GM12865 (cell line): ENCODE data around the gene BBS12.

Experiments
- DNase-seq: peaks from one replicate; pipeline ENCODE4 v3.0.0; 2010; ENCODE audit warnings: low read depth
- H3K4me3 ChIP-seq: 2 replicates; pipeline ENCODE4 v1.5.1; 2011; ENCODE audit warnings: mild to moderate bottlenecking, low read depth, low read length, control low read depth
- TF ChIP-seq, protein P1 (sequence below): IDR thresholded peaks from 2 replicates; pipeline ENCODE4 v1.5.1; 2011; ENCODE audit warnings: low read length, control low read depth, low read depth, inconsistent platforms; ENCODE audit not compliant: insufficient read depth; ENCODE audit errors: missing control alignments

Gene BBS12

DNA sequence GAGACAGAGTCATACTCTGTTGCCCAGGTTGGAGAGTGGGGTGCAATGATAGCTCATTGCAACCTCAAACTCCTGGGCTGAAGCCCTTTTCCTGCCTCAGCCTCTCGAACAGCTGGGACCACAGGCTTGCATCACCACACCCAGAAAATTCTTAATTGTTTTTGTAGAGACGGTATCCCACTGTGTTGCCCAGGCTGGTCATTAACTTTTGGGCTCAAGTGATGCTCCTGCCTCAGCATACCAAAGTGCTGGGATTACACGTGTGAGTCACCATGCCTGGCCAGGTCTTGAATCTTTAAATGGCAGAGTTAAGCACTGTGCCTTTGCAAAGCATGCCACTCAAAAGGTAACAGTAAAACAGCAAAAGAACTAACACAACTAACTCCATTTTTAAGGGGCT lies 28.6 kb upstream of the BBS12 start:
- H3K4me3 ChIP-seq: no peak overlapping the region
- DNase-seq: no peak
- TF ChIP-seq, protein P1, sequence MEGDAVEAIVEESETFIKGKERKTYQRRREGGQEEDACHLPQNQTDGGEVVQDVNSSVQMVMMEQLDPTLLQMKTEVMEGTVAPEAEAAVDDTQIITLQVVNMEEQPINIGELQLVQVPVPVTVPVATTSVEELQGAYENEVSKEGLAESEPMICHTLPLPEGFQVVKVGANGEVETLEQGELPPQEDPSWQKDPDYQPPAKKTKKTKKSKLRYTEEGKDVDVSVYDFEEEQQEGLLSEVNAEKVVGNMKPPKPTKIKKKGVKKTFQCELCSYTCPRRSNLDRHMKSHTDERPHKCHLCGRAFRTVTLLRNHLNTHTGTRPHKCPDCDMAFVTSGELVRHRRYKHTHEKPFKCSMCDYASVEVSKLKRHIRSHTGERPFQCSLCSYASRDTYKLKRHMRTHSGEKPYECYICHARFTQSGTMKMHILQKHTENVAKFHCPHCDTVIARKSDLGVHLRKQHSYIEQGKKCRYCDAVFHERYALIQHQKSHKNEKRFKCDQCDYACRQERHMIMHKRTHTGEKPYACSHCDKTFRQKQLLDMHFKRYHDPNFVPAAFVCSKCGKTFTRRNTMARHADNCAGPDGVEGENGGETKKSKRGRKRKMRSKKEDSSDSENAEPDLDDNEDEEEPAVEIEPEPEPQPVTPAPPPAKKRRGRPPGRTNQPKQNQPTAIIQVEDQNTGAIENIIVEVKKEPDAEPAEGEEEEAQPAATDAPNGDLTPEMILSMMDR: no peak

DNA sequence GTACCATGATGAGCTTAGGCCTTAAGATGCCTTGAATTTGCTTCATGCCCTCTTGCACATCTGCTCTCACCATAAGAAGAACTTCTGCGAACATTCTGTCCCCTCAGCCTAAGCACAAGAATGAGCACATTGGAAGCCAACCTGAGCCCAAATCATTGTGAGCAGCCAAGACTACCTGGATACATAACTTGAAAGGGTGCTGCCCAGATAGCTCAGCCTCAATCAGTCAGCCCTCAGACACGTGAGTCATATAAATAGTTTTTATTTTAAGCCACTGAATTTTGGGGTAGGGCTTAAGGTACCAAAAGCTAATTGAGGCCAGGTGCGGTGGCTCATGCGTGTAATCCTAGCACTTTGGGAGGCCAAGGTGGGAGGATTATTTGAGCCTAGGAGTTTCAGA lies 27.5 kb upstream of the BBS12 start:
- TF ChIP-seq, protein P1: no peak

DNA sequence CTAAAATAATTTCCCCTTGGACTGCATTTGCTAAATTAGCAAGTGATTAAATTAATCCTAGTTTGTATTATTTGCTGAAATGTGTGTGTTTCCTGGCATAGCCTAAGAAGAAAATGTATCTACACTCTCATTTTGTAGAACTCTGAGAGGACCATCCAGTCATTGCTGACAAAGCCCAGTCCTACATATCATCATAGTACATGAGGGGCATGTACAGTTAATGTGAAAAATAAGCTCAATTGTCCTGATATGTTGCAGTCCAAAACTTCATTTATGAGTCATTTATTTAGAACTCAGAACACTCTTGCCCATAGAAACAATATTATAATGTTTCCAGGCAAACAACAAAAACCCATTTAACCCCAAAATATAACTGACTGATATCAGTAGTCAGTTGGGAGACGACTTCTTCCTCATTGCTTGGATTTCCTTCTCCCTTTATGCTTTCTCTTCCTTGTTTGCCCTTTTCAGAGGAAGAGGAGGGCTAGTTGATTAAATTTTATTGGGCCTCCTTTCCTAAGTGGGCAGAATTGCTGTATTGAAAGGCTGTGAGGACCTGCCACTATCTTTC lies 26.9 kb upstream of the BBS12 start:
- TF ChIP-seq, protein P1: no peak
- H3K4me3 ChIP-seq: no peak overlapping the region
- DNase-seq: no peak

More for the DNA sequence above, 27.5 kb upstream of the BBS12 start:
- no peak overlapping the region for H3K4me3 ChIP-seq
- DNase-seq: no peak

DNA sequence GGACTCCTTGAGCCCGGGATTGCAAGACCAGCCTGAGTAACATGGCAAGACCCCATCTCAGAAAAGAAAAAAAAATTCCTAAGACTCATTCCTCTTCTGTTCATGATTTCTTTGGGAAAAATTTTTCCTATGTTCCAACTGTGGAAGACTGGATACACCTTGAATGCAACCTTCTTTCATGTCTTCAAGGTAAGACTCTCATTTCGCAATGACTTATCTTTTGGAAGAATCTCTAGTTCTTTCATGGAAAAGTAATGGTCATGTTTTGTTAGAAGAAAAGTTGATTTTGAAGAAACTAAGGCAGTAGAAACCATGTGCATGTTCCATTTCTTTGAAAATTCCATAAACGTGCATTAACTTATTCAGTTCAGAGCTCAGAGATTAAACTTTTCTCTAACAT lies 26.0 kb upstream of the BBS12 start:
- no peak for DNase-seq
- no peak overlapping the region for H3K4me3 ChIP-seq

DNA sequence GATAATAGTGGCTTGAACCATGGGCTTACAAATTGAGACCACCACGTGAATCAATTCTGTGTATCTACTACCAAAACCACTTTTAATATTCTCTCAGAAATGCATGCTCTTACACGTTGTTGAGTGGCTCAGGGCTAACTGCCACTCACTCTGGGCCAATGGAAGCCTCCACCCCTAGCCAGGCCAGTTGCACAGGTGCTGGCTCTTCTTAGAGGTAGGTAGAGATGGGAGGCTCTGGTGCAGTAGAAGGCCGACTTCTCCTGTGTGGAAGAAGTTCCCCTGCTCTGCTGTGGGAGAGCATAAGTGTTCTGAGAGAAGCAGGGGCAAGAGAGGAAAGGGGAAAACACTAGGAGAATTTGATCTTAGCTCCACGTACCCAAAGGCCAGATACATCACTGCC lies 25.0 kb upstream of the BBS12 start:
- DNase-seq: no peak
- TF ChIP-seq, protein P1: no peak
- no peak overlapping the region for H3K4me3 ChIP-seq

More for the DNA sequence above, 26.0 kb upstream of the BBS12 start:
- TF ChIP-seq, protein P1: no peak

DNA sequence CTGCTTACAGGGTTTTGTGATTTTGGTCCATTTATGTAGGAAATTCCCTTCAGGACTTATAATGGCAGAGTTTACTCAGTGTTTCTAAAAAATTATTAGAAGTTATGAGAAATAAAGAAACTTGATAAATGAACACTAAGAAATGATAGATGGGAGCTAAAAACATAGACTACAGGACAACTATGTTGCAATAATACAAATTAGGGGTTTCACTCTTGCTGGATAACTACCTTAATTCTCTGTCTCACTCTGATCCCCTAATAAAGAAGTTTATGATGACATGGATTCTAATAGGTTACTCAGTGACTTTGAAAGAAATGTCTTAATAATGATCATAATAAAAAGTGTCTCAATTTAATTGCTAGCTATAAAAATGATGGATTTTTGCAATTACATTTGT lies 23.3 kb upstream of the BBS12 start:
- TF ChIP-seq, protein P1: no peak
- DNase-seq: no peak
- H3K4me3 ChIP-seq: no peak overlapping the region
